Measurements from ENCODE around the gene JUNB.
"Not testable (repeated sequence)": the region's sequence is repeated elsewhere in the genome, so short reads cannot be mapped to it uniquely, and the experiment has no call there.

JUNB gene

GRCh38 chr19:12804051-12804450 is 12.8 kb downstream of the JUNB start:
- no peak for DNase-seq (ENCODE audit: low read depth)

- peak; percentile 82 for DNase-seq (ENCODE audit: low read depth)
These were observed 15.2 kb downstream of the JUNB start, which contains the start of gene RNASEH2A for GRCh38 chr19:12806242-12807081. TSS of gene RNASEH2A (plus strand) at chr19:12806584. CDS start at chr19:12806674, 90 bp downstream.

GRCh38 chr19:12815088-12815487 is 23.8 kb downstream of the JUNB start:
- DNase-seq (ENCODE audit: low read depth), result no peak

GRCh38 chr19:12817188-12817587 is 25.9 kb downstream of the JUNB start:
- DNase-seq (ENCODE audit: low read depth), result not testable (repeated sequence)

- not testable (repeated sequence) for DNase-seq (ENCODE audit: low read depth)
These were observed 26.5 kb downstream of the JUNB start for GRCh38 chr19:12817810-12818209.

GRCh38 chr19:12821761-12822160 is 30.5 kb downstream of the JUNB start:
- DNase-seq (ENCODE audit: low read depth), result no peak

- DNase-seq (ENCODE audit: low read depth), result no peak
These were observed 34.2 kb downstream of the JUNB start for GRCh38 chr19:12825254-12826131.

- no peak for DNase-seq (ENCODE audit: low read depth)
These were observed 37.2 kb downstream of the JUNB start for GRCh38 chr19:12828494-12828893.

GRCh38 chr19:12833418-12833737 is 42.1 kb downstream of the JUNB start:
- DNase-seq (ENCODE audit: low read depth), result no peak

GRCh38 chr19:12833738-12834565 is 42.7 kb downstream of the JUNB start:
- DNase-seq (ENCODE audit: low read depth), result no peak

GRCh38 chr19:12834566-12834943 is 43.3 kb downstream of the JUNB start, which contains the start of gene RTBDN:
TSS of gene RTBDN (minus strand) at chr19:12834579. CDS start at chr19:12829979, 4,600 bp downstream.
- no peak for DNase-seq (ENCODE audit: low read depth)

GRCh38 chr19:12834976-12835757 is 43.9 kb downstream of the JUNB start:
- no peak for DNase-seq (ENCODE audit: low read depth)

GRCh38 chr19:12836529-12836863 is 45.2 kb downstream of the JUNB start:
- DNase-seq (ENCODE audit: low read depth), result no peak

- DNase-seq (ENCODE audit: low read depth), result no peak
These were observed 45.9 kb downstream of the JUNB start for GRCh38 chr19:12837225-12837624.

- no peak for DNase-seq (ENCODE audit: low read depth)
These were observed 47.0 kb downstream of the JUNB start, which contains the start of gene MAST1 for GRCh38 chr19:12838182-12838885. TSS of gene MAST1 (plus strand) at chr19:12838515. CDS start at chr19:12838573, 58 bp downstream.

- DNase-seq (ENCODE audit: low read depth), result no peak
These were observed 47.8 kb downstream of the JUNB start for GRCh38 chr19:12838886-12839756.

- DNase-seq (ENCODE audit: low read depth), result no peak
These were observed 49.1 kb downstream of the JUNB start for GRCh38 chr19:12840091-12841079.

- no peak for DNase-seq (ENCODE audit: low read depth)
These were observed 49.8 kb downstream of the JUNB start for GRCh38 chr19:12841094-12841493.
